Stimulated activated CD4-positive, alpha-beta T cell treated with anti-CD3 and anti-CD28 coated beads, Interleukin-2, amount 100 ng/mL, for 4 hours (primary cell): ENCODE measurements around the gene RNGTT.
"Not testable (repeated sequence)": the region's sequence is repeated elsewhere in the genome, so short reads cannot be mapped to it uniquely, and the experiment has no call there.

Source experiments
- DNase-seq: peaks from one replicate; pipeline ENCODE4 v3.0.0-alpha.2; 2020; ENCODE audit warnings: low read depth

Gene RNGTT

GRCh38 chr6:88910922-88911778 lies 52.3 kb downstream of the RNGTT start:
- no peak for DNase-seq

- no peak for DNase-seq
These were observed 54.5 kb downstream of the RNGTT start for GRCh38 chr6:88908598-88909548.

- DNase-seq: not testable (repeated sequence)
These were observed 56.3 kb downstream of the RNGTT start for GRCh38 chr6:88907148-88907547.

GRCh38 chr6:88899569-88900316 lies 63.7 kb downstream of the RNGTT start:
- no peak for DNase-seq

GRCh38 chr6:88895911-88896310 lies 67.5 kb downstream of the RNGTT start:
- no peak for DNase-seq

GRCh38 chr6:88890860-88891845 lies 72.3 kb downstream of the RNGTT start:
- no peak for DNase-seq

GRCh38 chr6:88890394-88890793 lies 73.0 kb downstream of the RNGTT start:
- no peak for DNase-seq

- DNase-seq: no peak
These were observed 79.1 kb downstream of the RNGTT start for GRCh38 chr6:88884361-88884760.

GRCh38 chr6:88882536-88882935 lies 80.9 kb downstream of the RNGTT start:
- DNase-seq: no peak

GRCh38 chr6:88881451-88881850 lies 82.0 kb downstream of the RNGTT start:
- no peak for DNase-seq

GRCh38 chr6:88880021-88880420 lies 83.4 kb downstream of the RNGTT start:
- no peak for DNase-seq

- DNase-seq: no peak
These were observed 85.5 kb downstream of the RNGTT start for GRCh38 chr6:88877893-88878292.

GRCh38 chr6:88872962-88873361 lies 90.5 kb downstream of the RNGTT start:
- DNase-seq: no peak

GRCh38 chr6:88871498-88871897 lies 91.9 kb downstream of the RNGTT start:
- DNase-seq: no peak

GRCh38 chr6:88870717-88871330 lies 92.6 kb downstream of the RNGTT start:
- peak; percentile 13 for DNase-seq

- no peak for DNase-seq
These were observed 94.0 kb downstream of the RNGTT start for GRCh38 chr6:88869263-88870020.

- DNase-seq: no peak
These were observed 95.3 kb downstream of the RNGTT start for GRCh38 chr6:88867841-88868731.

GRCh38 chr6:88866856-88867255 lies 96.6 kb downstream of the RNGTT start:
- DNase-seq: no peak

GRCh38 chr6:88865275-88865674 lies 98.1 kb downstream of the RNGTT start:
- no peak for DNase-seq
